Measurements from ENCODE around the gene ASXL2. TPM values are rescaled to one million over a fixed set of nuclear protein-coding genes. Genes with fewer than 3 reads are reported as not detected.

Gene ASXL2
- total RNA-seq, 1 experiment from 2014 or later: 37.8 TPM

DNA sequence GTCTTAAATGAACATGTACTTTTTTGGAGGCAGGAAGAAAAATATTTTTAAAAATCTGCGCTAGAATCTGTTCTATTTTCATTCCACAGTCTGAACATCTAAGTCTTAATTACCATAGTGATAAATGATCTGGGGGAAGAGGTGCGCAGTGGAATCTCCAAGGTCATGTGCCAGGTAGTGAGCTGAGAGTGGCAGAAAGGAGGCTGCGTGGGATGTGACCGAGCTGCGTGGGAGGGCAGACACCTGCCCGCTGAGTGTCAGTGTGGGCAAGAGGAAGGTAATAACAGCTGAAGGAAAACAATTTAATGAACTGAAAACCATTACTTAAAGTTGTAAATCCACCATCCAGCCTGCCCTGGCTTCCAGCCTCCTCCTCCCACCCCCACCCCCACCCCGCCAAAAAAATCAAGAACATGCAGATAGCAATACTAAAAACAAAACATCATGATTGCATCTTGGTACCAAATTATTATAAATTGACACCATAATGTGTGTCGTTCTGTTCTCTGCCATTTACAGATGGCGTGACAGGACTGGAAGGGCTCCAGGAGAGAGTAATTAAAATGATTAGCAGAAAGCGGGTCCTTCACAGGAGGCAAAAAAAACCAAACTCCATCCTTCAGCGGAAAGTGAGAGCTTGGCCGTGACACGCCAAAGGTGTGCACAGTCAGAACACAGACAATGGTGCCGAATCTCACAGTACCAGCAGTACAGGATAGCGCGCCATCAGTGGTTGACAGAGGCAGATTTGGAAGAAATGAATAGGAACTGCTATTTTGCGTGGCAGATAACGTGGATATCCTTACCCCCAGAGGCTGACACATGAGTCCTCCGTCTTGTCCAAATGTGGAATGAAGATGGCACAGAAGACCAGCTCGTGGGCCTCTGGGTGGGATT, 193.5 kb downstream of the ASXL2 start:
- no peak for DNase-seq (ENCODE audit: low spot score)
- H3K9me3 Mint-ChIP-seq: no peaks in the 10 kb centered on the region
- H3K27me3 Mint-ChIP-seq (ENCODE audit: low read depth): no peaks in the 10 kb centered on the region; the same call in 1 of the 2 replicates
- CTCF ChIA-PET: interaction anchor here (1.2 to 1.4 kb wide), 3 partner anchors 15 to 20 kb away, joined by 4 to 6 read pairs (median 5); no protein-coding TSS in a partner anchor
- TF ChIP-seq NR1H2 (CRISPR knock-in tag; IDR thresholded peaks at IDR 0.05) (no peak), SOX15 (CRISPR knock-in tag; IDR thresholded peaks at IDR 0.05) (no peak), KAT7 (CRISPR knock-in tag; IDR thresholded peaks at IDR 0.05; ENCODE audit: borderline replicate concordance) (no peak), ZNF423 (CRISPR knock-in tag; IDR thresholded peaks at IDR 0.05) (no peak), NR3C1 (CRISPR knock-in tag; conservative IDR thresholded peaks at IDR 0.05; ENCODE audit: low read depth) (no peak), NFE2L1 (CRISPR knock-in tag; IDR thresholded peaks at IDR 0.05) (no peak), GTF2I (CRISPR knock-in tag; conservative IDR thresholded peaks at IDR 0.05) (no peak), CREB1 (CRISPR knock-in tag; IDR thresholded peaks at IDR 0.05) (no peak), NR2C2 (CRISPR knock-in tag; IDR thresholded peaks at IDR 0.05) (no peak), TCF7 (CRISPR knock-in tag; IDR thresholded peaks at IDR 0.05; ENCODE audit: low read depth) (no peak), CBFB (CRISPR knock-in tag; IDR thresholded peaks at IDR 0.05; ENCODE audit: low read depth) (no peak), GABPB1 (CRISPR knock-in tag; IDR thresholded peaks at IDR 0.05) (no peak), RELA (CRISPR knock-in tag; IDR thresholded peaks at IDR 0.05; ENCODE audit: borderline replicate concordance) (no peak), EMX1 (CRISPR knock-in tag; IDR thresholded peaks at IDR 0.05) (no peak), SMAD4 (CRISPR knock-in tag; IDR thresholded peaks at IDR 0.05) (no peak)
- TF ChIP-seq, protein P1, sequence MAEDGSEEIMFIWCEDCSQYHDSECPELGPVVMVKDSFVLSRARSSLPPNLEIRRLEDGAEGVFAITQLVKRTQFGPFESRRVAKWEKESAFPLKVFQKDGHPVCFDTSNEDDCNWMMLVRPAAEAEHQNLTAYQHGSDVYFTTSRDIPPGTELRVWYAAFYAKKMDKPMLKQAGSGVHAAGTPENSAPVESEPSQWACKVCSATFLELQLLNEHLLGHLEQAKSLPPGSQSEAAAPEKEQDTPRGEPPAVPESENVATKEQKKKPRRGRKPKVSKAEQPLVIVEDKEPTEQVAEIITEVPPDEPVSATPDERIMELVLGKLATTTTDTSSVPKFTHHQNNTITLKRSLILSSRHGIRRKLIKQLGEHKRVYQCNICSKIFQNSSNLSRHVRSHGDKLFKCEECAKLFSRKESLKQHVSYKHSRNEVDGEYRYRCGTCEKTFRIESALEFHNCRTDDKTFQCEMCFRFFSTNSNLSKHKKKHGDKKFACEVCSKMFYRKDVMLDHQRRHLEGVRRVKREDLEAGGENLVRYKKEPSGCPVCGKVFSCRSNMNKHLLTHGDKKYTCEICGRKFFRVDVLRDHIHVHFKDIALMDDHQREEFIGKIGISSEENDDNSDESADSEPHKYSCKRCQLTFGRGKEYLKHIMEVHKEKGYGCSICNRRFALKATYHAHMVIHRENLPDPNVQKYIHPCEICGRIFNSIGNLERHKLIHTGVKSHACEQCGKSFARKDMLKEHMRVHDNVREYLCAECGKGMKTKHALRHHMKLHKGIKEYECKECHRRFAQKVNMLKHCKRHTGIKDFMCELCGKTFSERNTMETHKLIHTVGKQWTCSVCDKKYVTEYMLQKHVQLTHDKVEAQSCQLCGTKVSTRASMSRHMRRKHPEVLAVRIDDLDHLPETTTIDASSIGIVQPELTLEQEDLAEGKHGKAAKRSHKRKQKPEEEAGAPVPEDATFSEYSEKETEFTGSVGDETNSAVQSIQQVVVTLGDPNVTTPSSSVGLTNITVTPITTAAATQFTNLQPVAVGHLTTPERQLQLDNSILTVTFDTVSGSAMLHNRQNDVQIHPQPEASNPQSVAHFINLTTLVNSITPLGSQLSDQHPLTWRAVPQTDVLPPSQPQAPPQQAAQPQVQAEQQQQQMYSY (CRISPR knock-in tag; IDR thresholded peaks at IDR 0.05): no peak
- TF ChIP-seq, protein P2, sequence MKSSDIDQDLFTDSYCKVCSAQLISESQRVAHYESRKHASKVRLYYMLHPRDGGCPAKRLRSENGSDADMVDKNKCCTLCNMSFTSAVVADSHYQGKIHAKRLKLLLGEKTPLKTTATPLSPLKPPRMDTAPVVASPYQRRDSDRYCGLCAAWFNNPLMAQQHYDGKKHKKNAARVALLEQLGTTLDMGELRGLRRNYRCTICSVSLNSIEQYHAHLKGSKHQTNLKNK (CRISPR knock-in tag; IDR thresholded peaks at IDR 0.05): no peak
- TF ChIP-seq, protein P3, sequence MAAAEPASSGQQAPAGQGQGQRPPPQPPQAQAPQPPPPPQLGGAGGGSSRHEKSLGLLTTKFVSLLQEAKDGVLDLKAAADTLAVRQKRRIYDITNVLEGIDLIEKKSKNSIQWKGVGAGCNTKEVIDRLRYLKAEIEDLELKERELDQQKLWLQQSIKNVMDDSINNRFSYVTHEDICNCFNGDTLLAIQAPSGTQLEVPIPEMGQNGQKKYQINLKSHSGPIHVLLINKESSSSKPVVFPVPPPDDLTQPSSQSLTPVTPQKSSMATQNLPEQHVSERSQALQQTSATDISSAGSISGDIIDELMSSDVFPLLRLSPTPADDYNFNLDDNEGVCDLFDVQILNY (CRISPR knock-in tag; IDR thresholded peaks at IDR 0.05): no peak
- TF ChIP-seq, protein P4, sequence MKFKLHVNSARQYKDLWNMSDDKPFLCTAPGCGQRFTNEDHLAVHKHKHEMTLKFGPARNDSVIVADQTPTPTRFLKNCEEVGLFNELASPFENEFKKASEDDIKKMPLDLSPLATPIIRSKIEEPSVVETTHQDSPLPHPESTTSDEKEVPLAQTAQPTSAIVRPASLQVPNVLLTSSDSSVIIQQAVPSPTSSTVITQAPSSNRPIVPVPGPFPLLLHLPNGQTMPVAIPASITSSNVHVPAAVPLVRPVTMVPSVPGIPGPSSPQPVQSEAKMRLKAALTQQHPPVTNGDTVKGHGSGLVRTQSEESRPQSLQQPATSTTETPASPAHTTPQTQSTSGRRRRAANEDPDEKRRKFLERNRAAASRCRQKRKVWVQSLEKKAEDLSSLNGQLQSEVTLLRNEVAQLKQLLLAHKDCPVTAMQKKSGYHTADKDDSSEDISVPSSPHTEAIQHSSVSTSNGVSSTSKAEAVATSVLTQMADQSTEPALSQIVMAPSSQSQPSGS (CRISPR knock-in tag; IDR thresholded peaks at IDR 0.05; ENCODE audit: borderline replicate concordance, low read depth): no peak
- TF ChIP-seq, protein P5, sequence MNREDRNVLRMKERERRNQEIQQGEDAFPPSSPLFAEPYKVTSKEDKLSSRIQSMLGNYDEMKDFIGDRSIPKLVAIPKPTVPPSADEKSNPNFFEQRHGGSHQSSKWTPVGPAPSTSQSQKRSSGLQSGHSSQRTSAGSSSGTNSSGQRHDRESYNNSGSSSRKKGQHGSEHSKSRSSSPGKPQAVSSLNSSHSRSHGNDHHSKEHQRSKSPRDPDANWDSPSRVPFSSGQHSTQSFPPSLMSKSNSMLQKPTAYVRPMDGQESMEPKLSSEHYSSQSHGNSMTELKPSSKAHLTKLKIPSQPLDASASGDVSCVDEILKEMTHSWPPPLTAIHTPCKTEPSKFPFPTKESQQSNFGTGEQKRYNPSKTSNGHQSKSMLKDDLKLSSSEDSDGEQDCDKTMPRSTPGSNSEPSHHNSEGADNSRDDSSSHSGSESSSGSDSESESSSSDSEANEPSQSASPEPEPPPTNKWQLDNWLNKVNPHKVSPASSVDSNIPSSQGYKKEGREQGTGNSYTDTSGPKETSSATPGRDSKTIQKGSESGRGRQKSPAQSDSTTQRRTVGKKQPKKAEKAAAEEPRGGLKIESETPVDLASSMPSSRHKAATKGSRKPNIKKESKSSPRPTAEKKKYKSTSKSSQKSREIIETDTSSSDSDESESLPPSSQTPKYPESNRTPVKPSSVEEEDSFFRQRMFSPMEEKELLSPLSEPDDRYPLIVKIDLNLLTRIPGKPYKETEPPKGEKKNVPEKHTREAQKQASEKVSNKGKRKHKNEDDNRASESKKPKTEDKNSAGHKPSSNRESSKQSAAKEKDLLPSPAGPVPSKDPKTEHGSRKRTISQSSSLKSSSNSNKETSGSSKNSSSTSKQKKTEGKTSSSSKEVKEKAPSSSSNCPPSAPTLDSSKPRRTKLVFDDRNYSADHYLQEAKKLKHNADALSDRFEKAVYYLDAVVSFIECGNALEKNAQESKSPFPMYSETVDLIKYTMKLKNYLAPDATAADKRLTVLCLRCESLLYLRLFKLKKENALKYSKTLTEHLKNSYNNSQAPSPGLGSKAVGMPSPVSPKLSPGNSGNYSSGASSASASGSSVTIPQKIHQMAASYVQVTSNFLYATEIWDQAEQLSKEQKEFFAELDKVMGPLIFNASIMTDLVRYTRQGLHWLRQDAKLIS (CRISPR knock-in tag; IDR thresholded peaks at IDR 0.05; ENCODE audit: borderline replicate concordance): no peak
- no peak overlapping the region for H3K4me3 Mint-ChIP-seq
- POLR2A ChIA-PET: no interaction called here
- no peaks in the 10 kb centered on the region for H3K36me3 Mint-ChIP-seq
- H3K4me1 Mint-ChIP-seq: no peaks in the 10 kb centered on the region
- H3K27ac Mint-ChIP-seq: no peak overlapping the region
- ATAC-seq: no peak

All from WTC11 (cell line).